Caco-2 (cell line): Measurements from ENCODE around the gene LNPEP. TPM values are rescaled to one million over a fixed set of nuclear protein-coding genes. Genes with fewer than 3 reads are reported as not detected.

ENCODE experiments used
- BruUV-seq: library from RNA; stranded (reverse); fragments of 400-500 nt; replicated peaks from 2 replicates; lab custom pipeline; 2021; lab: Mats Ljungman, UMichigan
- CTCF ChIA-PET: fragments of 300-600 bp; sonication (Branson Sonifier 250); formaldehyde crosslinking; loops from one replicate; lab custom pipeline; 2022; ENCODE audit warnings: antibody characterized with exemption; lab: Charles Lee
- POLR2A ChIA-PET: fragments of 300-600 bp; sonication (Branson Sonifier 250); formaldehyde crosslinking; loops from one replicate; lab custom pipeline; 2022; ENCODE audit warnings: antibody characterized with exemption; lab: Charles Lee
- DNase-seq, 2 experiments: peaks; one replicate each; pipeline versions ENCODE4 v3.0.0 to v3.0.0-alpha.2; 2020 to 2022
- H3K27me3 ChIP-seq: replicated peaks from 2 replicates; pipeline ENCODE4 v1.6.0; 2011; ENCODE audit warnings: low read length; ENCODE audit not compliant: control insufficient read depth, insufficient read depth
- H3K36me3 ChIP-seq: 2 replicates; pipeline ENCODE4 v1.5.1; 2011; ENCODE audit warnings: low read length; ENCODE audit not compliant: control insufficient read depth, insufficient read depth
- H3K4me1 ChIP-seq: fragments of 250-450 bp; sonication (Bioruptor Pico); 2 replicates; pipeline ENCODE4 v1.5.1; 2020; ENCODE audit warnings: mild to moderate bottlenecking
- H3K4me3 ChIP-seq: 2 replicates; pipeline ENCODE4 v1.5.1; 2011; ENCODE audit warnings: low read depth, mild to moderate bottlenecking, control low read depth, low read length
- H3K9me3 ChIP-seq: fragments of 250-450 bp; sonication (Bioruptor Pico); 2 replicates; pipeline ENCODE4 v1.5.1; 2020; ENCODE audit warnings: mild to moderate bottlenecking, moderate library complexity
- H3K27ac Mint-ChIP-seq: one replicate; pipeline ENCODE4 v1.8.0; 2022; ENCODE audit warnings: mixed read lengths; ENCODE audit not compliant: unreplicated experiment
- H3K27me3 Mint-ChIP-seq: one replicate; pipeline ENCODE4 v1.8.0; 2022; ENCODE audit warnings: mixed read lengths; ENCODE audit not compliant: insufficient read depth, unreplicated experiment
- H3K36me3 Mint-ChIP-seq: one replicate; pipeline ENCODE4 v1.8.0; 2022; ENCODE audit warnings: mild to moderate bottlenecking, mixed read lengths; ENCODE audit not compliant: insufficient read depth, unreplicated experiment
- H3K4me1 Mint-ChIP-seq: one replicate; pipeline ENCODE4 v1.8.0; 2022; ENCODE audit warnings: low read depth, mixed read lengths; ENCODE audit not compliant: unreplicated experiment
- H3K4me3 Mint-ChIP-seq: one replicate; pipeline ENCODE4 v1.8.0; 2022; ENCODE audit warnings: mild to moderate bottlenecking, moderate library complexity, mixed read lengths; ENCODE audit not compliant: unreplicated experiment
- H3K9me3 Mint-ChIP-seq: one replicate; pipeline ENCODE4 v1.8.0; 2022; ENCODE audit warnings: mixed read lengths; ENCODE audit not compliant: unreplicated experiment
- CTCF ChIP-seq, 2 experiments: fragments of 200-600 bp in 1 of 2; IDR thresholded peaks; 1 replicate in 1 of 2; 2 replicates in 1 of 2; pipeline versions ENCODE4 v1.5.1 to v1.8.0; 2011 to 2022; ENCODE audit warnings: antibody characterized with exemption in 1 of 2, control low read depth in 1 of 2, inconsistent platforms in 1 of 2, low read depth in 1 of 2, low read length in 1 of 2, mild to moderate bottlenecking in 1 of 2, moderate library complexity in 1 of 2; ENCODE audit not compliant: insufficient read depth in 1 of 2, severe bottlenecking in 1 of 2, unreplicated experiment in 1 of 2
- intact Hi-C: fragments of 100-400 bp; cut with micrococcal nuclease; formaldehyde crosslinking; loops from one replicate; pipeline ENCODE4 v1.10.0; 2022; ENCODE audit not compliant: unreplicated experiment
- total RNA-seq: library from RNA; stranded (reverse); gene quantifications from 2 replicates; pipeline ENCODE4 v1.2.3, GENCODE V29; 2022

LNPEP gene
- total RNA-seq, 1 experiment from 2014 or later: 21.4 TPM

- Histone ChIP-seq H3K4me3 (no peak overlapping the region), H3K27me3 (no peaks in the 10 kb centered on the region), H3K9me3 (no peaks in the 10 kb centered on the region), H3K36me3 (no peaks in the 10 kb centered on the region), H3K4me1 (0 out of 2 replicates have a peak, but pooled peaks cover under 1% of the 10 kb centered on the region)
- ChIA-PET POLR2A (no interaction called here), CTCF (no interaction called here)
- BruUV-seq: no TSS peak
- intact Hi-C loops: no loop called here
- no peak for DNase-seq
- Mint-ChIP-seq H3K27ac (no peak overlapping the region), H3K4me1 (no peaks in the 10 kb centered on the region), H3K36me3 (no peaks in the 10 kb centered on the region), H3K27me3 (no peaks in the 10 kb centered on the region), H3K9me3 (no peaks in the 10 kb centered on the region), H3K4me3 (no peak overlapping the region)
- no peak for TF ChIP-seq CTCF (IDR thresholded peaks at IDR 0.05; ENCODE audit: insufficient read depth in 1 of 2, low read depth in 1 of 2, low read length in 1 of 2, severe bottlenecking in 1 of 2, unreplicated experiment in 1 of 2)
Observed at GRCh38 chr5:96902876-96903275, 33.0 kb upstream of the LNPEP start.

GRCh38 chr5:96903300-96903699 is 32.6 kb upstream of the LNPEP start:
- Mint-ChIP-seq H3K4me3 (no peak overlapping the region), H3K27ac (no peak overlapping the region), H3K36me3 (no peaks in the 10 kb centered on the region), H3K4me1 (no peaks in the 10 kb centered on the region), H3K27me3 (no peaks in the 10 kb centered on the region), H3K9me3 (no peaks in the 10 kb centered on the region)
- BruUV-seq: no TSS peak
- POLR2A ChIA-PET: no interaction called here
- Histone ChIP-seq H3K4me3 (no peak overlapping the region), H3K4me1 (0 out of 2 replicates have a peak, but pooled peaks cover 4% of the 10 kb centered on the region), H3K9me3 (no peaks in the 10 kb centered on the region), H3K27me3 (no peaks in the 10 kb centered on the region), H3K36me3 (no peaks in the 10 kb centered on the region)
- CTCF ChIA-PET: no interaction called here
- DNase-seq: no peak
- intact Hi-C loops: no loop called here
- no peak for TF ChIP-seq CTCF (IDR thresholded peaks at IDR 0.05; ENCODE audit: insufficient read depth in 1 of 2, low read depth in 1 of 2, low read length in 1 of 2, severe bottlenecking in 1 of 2, unreplicated experiment in 1 of 2)

- Mint-ChIP-seq H3K4me1 (peaks cover 7% of the 10 kb centered on the region), H3K9me3 (no peaks in the 10 kb centered on the region), H3K27ac (no peak overlapping the region), H3K4me3 (no peak overlapping the region), H3K27me3 (no peaks in the 10 kb centered on the region), H3K36me3 (no peaks in the 10 kb centered on the region)
- no peaks in the 10 kb centered on the region for H3K27me3 ChIP-seq
- intact Hi-C loops: no loop called here
- no peak overlapping the region for H3K4me3 ChIP-seq
- ChIA-PET CTCF (interaction anchor here (1.3 kb wide), 1 partner anchor 35 kb away, joined by 6 read pairs; no protein-coding TSS in a partner anchor), POLR2A (no interaction called here)
- BruUV-seq: no TSS peak
- H3K9me3 ChIP-seq: no peaks in the 10 kb centered on the region
- no peak for TF ChIP-seq CTCF (IDR thresholded peaks at IDR 0.05; ENCODE audit: insufficient read depth in 1 of 2, low read depth in 1 of 2, low read length in 1 of 2, severe bottlenecking in 1 of 2, unreplicated experiment in 1 of 2)
- peaks cover 10% of the 10 kb centered on the region; the same call in 1 of the 2 replicates for H3K4me1 ChIP-seq
- DNase-seq: no peak
- no peaks in the 10 kb centered on the region for H3K36me3 ChIP-seq
Observed at GRCh38 chr5:96904054-96904931, 31.6 kb upstream of the LNPEP start.
